IMR-90 (cell line): Measurements from ENCODE around the gene HHATL. TPM values are rescaled to one million over a fixed set of nuclear protein-coding genes. Genes with fewer than 3 reads are reported as not detected.

Experiments
- ATAC-seq: fragments of 200-7000 bp; cut with Tn5 transposase; 2 replicates; pipeline ENCODE4 v1.9.1; 2020; ENCODE audit warnings: low read depth, mild to moderate bottlenecking, moderate library complexity
- BruUV-seq: library from RNA; stranded (reverse); fragments of 400-500 nt; replicated peaks from 2 replicates; lab custom pipeline; 2021; lab: Mats Ljungman, UMichigan
- CTCF ChIA-PET: fragments of 300-600 bp; formaldehyde crosslinking; extraction: SDS; loops from one replicate; lab custom pipeline; 2021; ENCODE audit warnings: antibody characterized with exemption; lab: Yijun Ruan, JAX
- POLR2A ChIA-PET: fragments of 300-600 bp; sonication (Branson Sonifier 250); formaldehyde crosslinking; loops from one replicate; lab custom pipeline; 2022; ENCODE audit warnings: antibody characterized with exemption; ENCODE audit not compliant: unreplicated experiment; lab: Charles Lee
- DNase-seq: peaks from one replicate; pipeline ENCODE4 v3.0.0; 2013
- H2AFZ ChIP-seq: replicated peaks from 2 replicates; pipeline ENCODE3; 2013; ENCODE audit warnings: low read length, mild to moderate bottlenecking; ENCODE audit not compliant: poor library complexity
- H2AK5ac ChIP-seq: 2 replicates; pipeline ENCODE4 v1.6.1; 2013; ENCODE audit warnings: low read depth, low read length, inconsistent platforms
- H2AK9ac ChIP-seq: replicated peaks from 2 replicates; pipeline ENCODE3; 2013; ENCODE audit warnings: mild to moderate bottlenecking, low read depth, low read length, moderate library complexity; ENCODE audit not compliant: poor library complexity
- H2BK120ac ChIP-seq: 2 replicates; pipeline ENCODE4 v1.6.1; 2013; ENCODE audit warnings: low read depth, low read length, inconsistent platforms
- H2BK15ac ChIP-seq: 3 replicates; pipeline ENCODE4 v1.6.1; 2013; ENCODE audit warnings: low read depth, low read length, inconsistent platforms
- H2BK20ac ChIP-seq: 2 replicates; pipeline ENCODE4 v1.6.1; 2013; ENCODE audit warnings: low read depth, mild to moderate bottlenecking, inconsistent platforms, low read length, moderate library complexity
- H2BK5ac ChIP-seq: 2 replicates; pipeline ENCODE4 v1.6.1; 2013; ENCODE audit warnings: mild to moderate bottlenecking, low read depth, low read length, inconsistent platforms; ENCODE audit not compliant: poor library complexity, severe bottlenecking
- H3K14ac ChIP-seq: replicated peaks from 2 replicates; pipeline ENCODE4 v1.6.1; 2013; ENCODE audit warnings: low read depth, low read length, inconsistent platforms
- H3K18ac ChIP-seq: 2 replicates; pipeline ENCODE4 v1.6.1; 2013; ENCODE audit warnings: low read depth, low read length, control low read depth
- H3K23ac ChIP-seq: 2 replicates; pipeline ENCODE4 v1.6.1; 2013; ENCODE audit warnings: low read depth, low read length, inconsistent platforms
- H3K27ac ChIP-seq: 2 replicates; pipeline ENCODE4 v1.5.1; 2013; ENCODE audit warnings: mild to moderate bottlenecking, control low read depth, low read length; ENCODE audit not compliant: insufficient read depth
- H3K27me3 ChIP-seq: 2 replicates; pipeline ENCODE4 v1.6.1; 2013; ENCODE audit warnings: low read length; ENCODE audit not compliant: control insufficient read depth, insufficient read depth
- H3K36me3 ChIP-seq: 2 replicates; pipeline ENCODE4 v1.6.1; 2013; ENCODE audit warnings: low read length, mixed read lengths; ENCODE audit not compliant: control insufficient read depth, insufficient read depth
- H3K4ac ChIP-seq: 2 replicates; pipeline ENCODE4 v1.6.1; 2013; ENCODE audit warnings: low read depth, low read length, inconsistent platforms
- H3K4me1 ChIP-seq: 2 replicates; pipeline ENCODE4 v1.6.1; 2013; ENCODE audit warnings: low read length, mixed read lengths; ENCODE audit not compliant: control insufficient read depth, insufficient read depth
- H3K4me2 ChIP-seq: 2 replicates; pipeline ENCODE4 v1.6.1; 2013; ENCODE audit warnings: low read depth, mild to moderate bottlenecking, control low read depth, low read length, moderate library complexity
- H3K4me3 ChIP-seq: 2 replicates; pipeline ENCODE4 v1.5.1; 2013; ENCODE audit warnings: low read depth, mild to moderate bottlenecking, control low read depth, low read length, moderate library complexity; ENCODE audit not compliant: insufficient read depth
- H3K56ac ChIP-seq: 2 replicates; pipeline ENCODE4 v1.6.1; 2013; ENCODE audit warnings: low read length, inconsistent platforms; ENCODE audit not compliant: insufficient read depth; ENCODE audit errors: extremely low read depth
- H3K79me1 ChIP-seq, 2 experiments: 2 replicates each; pipeline ENCODE4 v1.6.1; 2013; ENCODE audit warnings: low read length in 2 of 2, inconsistent platforms in 1 of 2, low read depth in 1 of 2
- H3K9ac ChIP-seq: 2 replicates; pipeline ENCODE4 v1.6.1; 2013; ENCODE audit warnings: low read depth, low read length, control low read depth
- H3K9me1 ChIP-seq: 2 replicates; pipeline ENCODE4 v1.6.1; 2013; ENCODE audit warnings: low read length, inconsistent platforms; ENCODE audit not compliant: insufficient read depth
- H3K9me3 ChIP-seq: 2 replicates; pipeline ENCODE4 v1.6.1; 2013; ENCODE audit warnings: low read length; ENCODE audit not compliant: control insufficient read depth, insufficient read depth
- H4K20me1 ChIP-seq: 2 replicates; pipeline ENCODE4 v1.6.1; 2013; ENCODE audit warnings: low read length, inconsistent platforms; ENCODE audit not compliant: insufficient read depth
- H4K5ac ChIP-seq: 2 replicates; pipeline ENCODE4 v1.6.1; 2013; ENCODE audit warnings: mild to moderate bottlenecking, low read depth, low read length, control low read depth
- H4K8ac ChIP-seq, 2 experiments: 2 replicates each; pipeline ENCODE4 v1.6.1; 2013; ENCODE audit warnings: low read depth in 2 of 2, low read length in 2 of 2, control low read depth in 1 of 2, inconsistent platforms in 1 of 2
- H4K91ac ChIP-seq: 2 replicates; pipeline ENCODE4 v1.6.1; 2013; ENCODE audit warnings: low read depth, low read length, inconsistent platforms; ENCODE audit not compliant: insufficient read depth
- NFE2L2 ChIP-seq: fragments of 150-350 bp; IDR thresholded peaks from 2 replicates; pipeline ENCODE4 v1.6.1; 2016; ENCODE audit warnings: low read depth, mild to moderate bottlenecking, low read length
- WGBS, 2 experiments: methylation state at CpG; one replicate each; pipeline versions ENCODE4 v1.1.5 to v1.1.7; 2013; ENCODE audit warnings: missing lambda C conversion rate in 2 of 2; ENCODE audit not compliant: insufficient read length in 1 of 2; ENCODE audit errors: extremely low coverage in 2 of 2; 5-methylcytosine and 5-hydroxymethylcytosine counted together
- dilution Hi-C: fragments of 300-500 bp; cut with HindIII; formaldehyde crosslinking; loops from one replicate; pipeline ENCODE4 v1.14.3; 2018; ENCODE audit warnings: low sequenced_read_pairs; ENCODE audit not compliant: unreplicated experiment
- in situ Hi-C: fragments of 300-500 bp; cut with MboI; formaldehyde crosslinking; loops from 3 replicates; pipeline ENCODE4 v1.14.3; 2019; ENCODE audit warnings: low sequenced_read_pairs, inconsistent platforms, mixed read lengths
- intact Hi-C: fragments of 100-400 bp; cut with micrococcal nuclease; formaldehyde crosslinking; loops from 2 replicates; pipeline ENCODE4 v1.10.0; 2022
- polyA plus RNA-seq, 3 experiments: library from polyadenylated mRNA; depleted of rRNA; stranded (reverse); fragments of >200 nt; gene quantifications; 2 replicates each; pipeline ENCODE4 v1.2.3, GENCODE V29; 2012; ENCODE audit warnings: low replicate concordance in 1 of 3
- total RNA-seq: library from RNA; depleted of rRNA; stranded (reverse); fragments of >200 nt; gene quantifications from 2 replicates; pipeline ENCODE4 v1.2.3, GENCODE V29; 2012

HHATL gene
- total and polyA plus RNA-seq, 2 of the 4 experiments (the other 2 are of a cell fraction): not detected

DNA sequence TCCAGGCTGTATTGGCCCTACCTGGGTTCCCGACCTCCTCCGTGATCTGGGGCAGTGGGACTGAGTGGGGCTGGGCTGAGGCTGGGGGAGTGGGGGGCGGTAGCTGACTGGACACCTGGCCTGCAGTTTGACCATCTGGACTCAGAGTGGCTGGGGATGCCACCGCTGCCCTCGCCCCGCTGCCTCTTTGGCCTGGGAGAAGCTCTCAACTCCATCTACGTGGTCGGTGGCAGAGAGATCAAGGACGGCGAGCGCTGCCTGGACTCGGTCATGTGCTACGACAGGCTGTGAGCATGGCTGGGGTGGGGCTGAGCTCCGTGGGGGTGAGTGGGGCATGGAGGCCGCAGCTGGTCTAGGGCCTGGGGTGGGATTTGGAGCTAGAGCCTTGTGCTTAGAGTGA is 14.6 kb downstream of the HHATL start:
- no CpG with 5 or more reads among the region's 15 CpGs for WGBS, 2 experiments
- H4K8ac ChIP-seq: no peak overlapping the region
- H3K4me3 ChIP-seq: no peak overlapping the region
- ChIA-PET POLR2A (no interaction called here), CTCF (interaction anchor here (1.3 kb wide), 1 partner anchor 57 kb away, joined by 4 read pairs; no protein-coding TSS in a partner anchor)
- no peak overlapping the region for H3K9ac ChIP-seq
- no peaks in the 10 kb centered on the region for H3K79me1 ChIP-seq
- no peak for DNase-seq
- no TSS peak for BruUV-seq
- H3K14ac ChIP-seq: no peak overlapping the region
- H2AK9ac ChIP-seq: no peak overlapping the region
- no peak overlapping the region for H2BK15ac ChIP-seq
- H3K36me3 ChIP-seq: no peaks in the 10 kb centered on the region
- intact Hi-C loops: no loop called here
- in situ Hi-C loops: no loop called here
- H3K4ac ChIP-seq: no peak overlapping the region
- no peak overlapping the region for H2BK120ac ChIP-seq
- H3K56ac ChIP-seq: no peak overlapping the region
- no peak overlapping the region for H4K5ac ChIP-seq
- H2BK5ac ChIP-seq: no peak overlapping the region
- H2AK5ac ChIP-seq: no peak overlapping the region
- TF ChIP-seq NFE2L2: no peak
- peaks cover 6% of the 10 kb centered on the region for H3K9me1 ChIP-seq
- H2BK20ac ChIP-seq: no peak overlapping the region
- no peak for ATAC-seq
- H3K27ac ChIP-seq: no peak overlapping the region
- peaks cover 5% of the 10 kb centered on the region for H3K4me1 ChIP-seq
- no peaks in the 10 kb centered on the region; the same call in 1 of the 2 replicates for H4K20me1 ChIP-seq
- H4K91ac ChIP-seq: no peak overlapping the region
- H3K18ac ChIP-seq: no peak overlapping the region
- H3K4me2 ChIP-seq: no peak overlapping the region
- peaks cover 61% of the 10 kb centered on the region for H3K27me3 ChIP-seq
- dilution Hi-C loops: no loop called here
- H2AFZ ChIP-seq: no peak overlapping the region
- H3K23ac ChIP-seq: no peak overlapping the region
- peaks cover 7% of the 10 kb centered on the region for H3K9me3 ChIP-seq
